Lower leg skin (tissue), 3 donors: ENCODE results near the gene COX7A1.
"Not testable (repeated sequence)": the region's sequence is repeated elsewhere in the genome, so short reads cannot be mapped to it uniquely, and the experiment has no call there.

Experiments used
- POLR2A ChIP-seq, 2 donors: fragments of 450-650 bp; IDR thresholded peaks; one replicate each; pipeline ENCODE4 v1.6.1; 2016 to 2017; ENCODE audit warnings: antibody characterized with exemption in 2 of 2, mild to moderate bottlenecking in 1 of 2, moderate library complexity in 1 of 2
- TF ChIP-seq, protein P1 (sequence below), 3 donors: fragments of 450-650 bp; IDR thresholded peaks; one replicate each; pipeline ENCODE4 v1.5.1; 2016; ENCODE audit warnings: antibody characterized with exemption in 3 of 3, mild to moderate bottlenecking in 3 of 3, moderate library complexity in 2 of 3

DNA sequence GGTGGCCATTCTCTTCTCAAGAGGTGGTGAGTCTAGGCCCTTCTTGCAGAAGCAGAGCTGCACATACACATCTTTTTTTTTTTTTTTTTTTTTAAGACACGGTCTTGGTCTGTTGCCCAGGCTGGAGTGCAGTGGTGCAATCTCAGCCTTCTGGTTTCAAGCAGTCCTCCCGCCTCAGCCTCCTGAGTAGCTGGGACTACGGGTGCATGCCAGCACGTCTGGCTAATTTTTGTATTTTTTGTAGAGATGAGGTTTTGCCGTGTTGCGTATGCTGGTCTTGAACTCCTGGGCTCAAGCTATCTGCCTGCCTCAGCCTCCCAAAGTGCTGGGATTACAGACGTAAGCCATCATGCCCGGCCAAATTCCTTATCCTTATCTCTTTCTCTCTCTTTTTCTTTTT lies 21.6 kb upstream of the COX7A1 start:
- TF ChIP-seq POLR2A (IDR thresholded peaks at IDR 0.05): not testable (repeated sequence)
- TF ChIP-seq, protein P1, sequence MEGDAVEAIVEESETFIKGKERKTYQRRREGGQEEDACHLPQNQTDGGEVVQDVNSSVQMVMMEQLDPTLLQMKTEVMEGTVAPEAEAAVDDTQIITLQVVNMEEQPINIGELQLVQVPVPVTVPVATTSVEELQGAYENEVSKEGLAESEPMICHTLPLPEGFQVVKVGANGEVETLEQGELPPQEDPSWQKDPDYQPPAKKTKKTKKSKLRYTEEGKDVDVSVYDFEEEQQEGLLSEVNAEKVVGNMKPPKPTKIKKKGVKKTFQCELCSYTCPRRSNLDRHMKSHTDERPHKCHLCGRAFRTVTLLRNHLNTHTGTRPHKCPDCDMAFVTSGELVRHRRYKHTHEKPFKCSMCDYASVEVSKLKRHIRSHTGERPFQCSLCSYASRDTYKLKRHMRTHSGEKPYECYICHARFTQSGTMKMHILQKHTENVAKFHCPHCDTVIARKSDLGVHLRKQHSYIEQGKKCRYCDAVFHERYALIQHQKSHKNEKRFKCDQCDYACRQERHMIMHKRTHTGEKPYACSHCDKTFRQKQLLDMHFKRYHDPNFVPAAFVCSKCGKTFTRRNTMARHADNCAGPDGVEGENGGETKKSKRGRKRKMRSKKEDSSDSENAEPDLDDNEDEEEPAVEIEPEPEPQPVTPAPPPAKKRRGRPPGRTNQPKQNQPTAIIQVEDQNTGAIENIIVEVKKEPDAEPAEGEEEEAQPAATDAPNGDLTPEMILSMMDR (IDR thresholded peaks at IDR 0.05): not testable (repeated sequence)
